GM12891 (cell line): ENCODE data around the gene PDXK.

Experiments used
- PAX5 ChIP-seq: IDR thresholded peaks from 2 replicates; pipeline ENCODE4 v1.6.1; 2011; ENCODE audit warnings: low read length, moderate library complexity, mild to moderate bottlenecking; ENCODE audit not compliant: insufficient read depth, severe bottlenecking
- POLR2A ChIP-seq: IDR thresholded peaks from 2 replicates; pipeline ENCODE4 v1.6.1; 2011; ENCODE audit warnings: low read depth, low read length, control low read depth
- POLR2AphosphoS5 ChIP-seq: IDR thresholded peaks from 2 replicates; pipeline ENCODE4 v1.6.1; 2011; ENCODE audit warnings: low read depth, low read length, control low read depth
- POU2F2 ChIP-seq: IDR thresholded peaks from 2 replicates; pipeline ENCODE4 v1.6.1; 2011; ENCODE audit warnings: low read depth, mild to moderate bottlenecking, control low read depth, low read length, moderate library complexity
- SPI1 ChIP-seq: IDR thresholded peaks from 2 replicates; pipeline ENCODE4 v1.6.1; 2011; ENCODE audit warnings: low read depth, low read length, control low read depth
- TAF1 ChIP-seq: IDR thresholded peaks from 2 replicates; pipeline ENCODE4 v1.6.1; 2011; ENCODE audit warnings: low read depth, low read length, control low read depth

- TF ChIP-seq TAF1, result no peak
- no peak for TF ChIP-seq POLR2A
- no peak for TF ChIP-seq POLR2AphosphoS5
- no peak for TF ChIP-seq PAX5
- no peak for TF ChIP-seq POU2F2
- TF ChIP-seq SPI1, result no peak
Observed at GRCh38 chr21:43802713-43803313, 83.9 kb downstream of the PDXK start.
